ENCODE measurements around the gene MACROD1.

Gene MACROD1

DNA sequence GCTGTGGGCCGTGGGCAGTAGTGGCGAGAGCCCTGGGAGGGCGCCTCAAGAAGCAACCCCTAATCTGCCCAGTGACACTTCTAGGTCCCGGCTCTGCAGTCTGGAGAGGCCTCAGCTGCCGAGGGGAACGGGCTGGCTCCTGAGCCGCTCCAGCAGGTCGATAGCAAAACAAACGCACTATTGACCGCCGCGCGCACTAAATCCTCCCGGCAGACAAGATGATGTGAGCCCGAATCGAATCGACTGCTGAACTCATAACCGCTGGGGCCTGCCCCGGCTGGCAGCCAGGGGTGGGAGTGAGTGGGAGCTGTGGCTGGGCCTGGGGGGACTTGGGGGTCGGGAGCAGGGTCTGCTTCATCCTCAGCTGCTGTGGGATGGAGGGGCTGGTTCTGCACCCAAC, 94.1 kb downstream of the MACROD1 start:
- no peak for DNase-seq

DNA sequence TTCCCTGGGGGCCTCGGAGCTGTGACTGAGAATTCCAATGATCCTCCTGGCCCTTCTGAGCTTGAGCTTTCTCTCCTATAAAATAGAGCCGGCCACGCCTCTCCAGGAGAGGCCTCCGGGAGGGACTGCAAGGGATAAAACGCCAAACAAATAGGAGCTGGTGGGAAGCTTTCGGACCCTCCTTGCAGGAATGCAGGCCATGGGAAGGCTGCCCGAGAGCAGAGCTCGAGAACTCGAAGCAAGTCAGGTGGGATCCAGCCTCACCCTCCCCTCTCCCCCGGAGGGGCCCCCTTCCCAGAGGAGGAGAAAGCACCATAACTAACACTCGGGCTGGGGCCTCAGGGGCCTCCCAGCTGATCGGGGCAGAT, 95.6 kb downstream of the MACROD1 start:
- DNase-seq, result no peak

DNA sequence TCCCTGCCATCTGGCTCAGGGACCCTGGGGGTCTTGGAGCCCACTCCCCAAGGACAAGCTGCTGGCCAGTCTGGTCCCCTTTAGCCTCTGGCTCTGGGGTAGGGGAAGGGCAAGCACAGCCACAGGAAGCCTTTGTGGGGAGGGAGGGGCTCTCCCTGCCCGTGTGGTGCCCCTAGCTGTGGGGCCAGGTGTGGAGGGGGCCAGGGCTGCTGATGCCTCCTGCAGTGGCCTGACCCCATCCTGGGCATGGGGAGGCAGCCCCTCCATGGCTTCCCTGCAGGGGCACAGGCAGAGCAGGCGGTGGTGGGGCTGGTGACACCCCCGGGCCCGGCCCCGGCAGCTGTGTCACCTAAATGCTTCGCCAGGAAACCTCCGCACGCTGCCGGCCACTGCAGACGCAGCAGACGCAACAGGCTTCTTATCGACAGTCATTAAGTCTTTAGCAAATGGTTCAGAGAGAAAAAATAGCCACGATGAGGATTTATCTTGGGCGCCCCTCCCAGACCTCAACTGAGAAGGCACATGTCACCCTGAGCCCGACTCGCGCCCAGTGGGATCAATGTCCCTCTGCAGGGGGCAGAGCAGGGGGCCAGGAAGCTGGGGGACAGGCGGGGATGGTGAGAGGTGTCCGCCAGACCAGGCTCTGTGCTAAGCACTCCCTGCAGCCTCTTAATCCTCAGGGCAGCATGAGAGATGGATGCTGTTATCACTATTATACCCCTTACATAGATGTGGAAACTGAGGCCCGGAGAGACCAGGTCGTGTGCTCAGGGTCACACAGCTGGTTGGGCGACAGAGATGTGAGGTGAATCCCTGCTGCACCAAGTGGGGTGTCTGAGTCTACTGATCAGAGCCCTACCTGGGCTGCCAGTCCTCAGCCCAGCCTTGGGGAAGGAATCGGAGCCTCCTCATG, 96.3 kb downstream of the MACROD1 start:
- DNase-seq, result no peak

DNA sequence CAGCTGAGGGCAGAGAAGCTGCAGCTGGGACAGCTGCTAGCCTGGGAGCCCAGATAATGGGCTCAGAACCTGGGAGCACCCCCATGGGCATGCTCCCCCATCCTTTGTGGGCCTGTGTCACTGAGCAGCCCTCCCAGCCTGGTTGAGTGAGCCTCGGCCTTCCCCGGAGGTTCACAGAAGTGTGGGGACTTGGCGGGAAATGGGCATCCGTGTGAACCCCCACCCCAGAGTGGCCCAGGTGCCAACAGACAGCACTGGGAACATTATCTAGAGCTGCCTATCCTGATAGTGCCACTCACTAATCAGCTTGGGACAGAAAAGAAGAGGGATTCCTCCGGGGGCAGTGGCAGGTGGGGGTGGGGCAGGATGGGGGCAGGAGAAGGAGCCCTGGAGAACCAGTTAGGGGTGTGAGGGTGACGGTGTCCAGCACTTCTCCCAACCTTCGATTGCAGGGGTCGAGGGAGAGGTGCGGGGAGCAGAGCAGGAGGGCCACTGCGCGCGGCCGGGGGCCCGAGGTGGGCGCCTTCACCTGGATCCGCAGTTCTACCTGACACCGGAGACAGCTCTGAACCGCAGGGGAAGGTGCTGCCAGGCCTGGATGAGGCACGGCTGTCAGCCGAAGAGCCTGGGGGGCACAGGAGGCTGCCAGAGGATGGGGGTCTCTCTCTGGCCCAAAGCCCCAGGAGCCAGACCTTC, 97.1 kb downstream of the MACROD1 start:
- no peak for DNase-seq

DNA sequence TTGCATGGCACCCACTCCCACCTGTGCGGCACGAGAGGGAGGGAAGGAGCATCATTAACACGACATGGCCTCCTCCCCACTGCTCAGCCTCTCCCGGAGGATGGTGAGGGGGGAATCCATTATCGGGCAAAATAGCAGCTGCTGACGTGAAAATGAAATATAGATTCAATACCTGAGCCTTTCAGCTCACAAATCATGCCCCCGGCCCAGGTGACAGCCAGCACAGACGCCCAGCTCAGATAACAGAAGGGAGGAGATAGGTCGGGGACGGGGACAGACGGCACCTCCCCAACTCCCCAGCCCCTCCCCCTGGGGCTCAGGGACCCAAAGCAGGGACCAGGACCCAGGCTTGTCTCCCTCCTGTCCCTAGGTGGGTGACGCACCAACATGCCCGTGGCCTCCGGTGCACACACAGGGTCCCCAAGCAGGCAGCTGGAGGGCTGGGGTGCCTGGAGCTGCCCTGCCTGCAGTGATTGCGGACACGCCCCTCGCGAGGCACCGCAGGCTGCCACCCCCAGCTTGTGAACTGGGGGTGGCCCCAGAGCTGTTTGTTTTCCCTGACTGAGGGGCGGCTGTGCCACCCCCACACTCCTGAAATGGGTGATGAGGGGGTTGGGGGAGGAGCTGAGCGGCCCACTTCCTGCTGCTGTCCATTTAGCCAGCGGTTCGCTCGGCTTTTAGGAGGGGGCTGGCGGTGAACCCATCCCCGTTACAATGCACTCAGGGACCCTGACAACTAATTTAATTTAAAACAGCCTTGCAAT, 98.5 kb downstream of the MACROD1 start:
- no peak for DNase-seq

DNA sequence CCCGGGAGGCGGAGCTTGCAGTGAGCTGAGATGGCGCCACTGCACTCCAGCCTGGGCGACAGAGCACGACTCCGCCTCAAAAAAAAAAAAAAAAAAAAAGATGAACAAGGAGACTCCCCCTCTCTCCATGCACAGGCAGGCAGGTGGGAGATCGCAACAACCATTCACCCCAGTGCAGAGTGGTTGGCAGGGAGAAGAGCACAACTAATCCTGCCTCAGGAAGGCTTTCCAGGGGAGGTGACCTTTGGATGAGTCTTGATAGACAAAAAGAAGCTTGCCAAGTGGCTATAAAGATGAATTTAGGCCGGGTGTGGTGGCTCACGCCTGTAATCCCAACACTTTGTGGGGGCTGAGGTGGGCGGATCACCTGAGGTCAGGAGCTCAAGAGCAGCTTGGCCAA, 100.2 kb downstream of the MACROD1 start:
- DNase-seq, result no peak

DNA sequence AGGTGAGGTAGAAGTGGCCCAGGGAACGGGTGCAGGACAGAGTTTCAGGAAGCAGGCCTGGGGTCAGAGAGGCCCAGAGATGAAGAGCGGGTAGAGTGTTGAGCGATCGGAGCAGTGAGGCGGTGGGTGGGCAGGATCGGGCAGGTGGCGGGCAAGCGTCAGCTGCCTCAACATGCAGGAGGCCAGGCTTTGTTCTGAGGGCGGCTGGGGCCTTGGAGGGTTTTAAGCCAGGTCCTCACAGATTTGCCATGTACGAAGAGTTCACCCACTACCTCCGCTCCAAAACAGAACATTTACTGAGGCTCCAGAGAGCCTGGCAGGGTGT, 100.8 kb downstream of the MACROD1 start:
- no peak for DNase-seq

DNA sequence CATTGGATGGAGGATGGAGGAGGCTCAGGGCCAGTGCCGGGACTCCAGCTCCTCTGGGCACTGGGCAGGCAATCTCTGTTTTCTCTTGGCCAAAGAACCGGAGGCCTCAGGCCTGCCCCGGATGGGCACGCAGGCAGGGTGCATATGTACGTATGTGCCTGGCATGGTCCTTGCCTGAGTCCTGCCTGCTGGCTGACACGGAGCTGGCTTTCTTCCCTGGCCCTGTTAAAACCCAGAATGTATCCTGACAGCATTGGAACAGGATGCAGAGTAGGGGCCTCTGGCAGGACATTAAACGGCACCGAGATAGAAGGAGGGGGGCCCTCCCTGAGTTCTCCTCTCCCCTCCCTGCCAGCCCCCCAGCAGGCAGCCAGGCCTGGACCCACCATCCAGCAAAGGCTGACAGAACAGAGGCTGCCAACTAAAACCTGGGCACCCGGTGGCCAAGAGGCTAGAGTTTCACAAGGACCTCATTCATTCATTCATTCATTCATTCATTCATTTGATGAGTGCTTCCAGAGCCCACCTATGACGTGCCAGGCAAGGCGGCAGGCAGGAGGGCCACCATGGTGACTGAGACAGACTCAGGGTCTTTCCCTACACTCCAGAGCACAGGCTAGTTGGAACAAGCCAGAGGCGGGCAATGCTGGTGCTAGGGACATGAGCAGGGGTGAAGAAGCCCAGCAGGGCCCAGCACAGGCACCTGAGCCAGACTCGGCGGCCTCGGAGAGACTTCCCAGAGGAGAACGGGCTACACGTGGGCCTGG, 101.4 kb downstream of the MACROD1 start:
- DNase-seq, result no peak

DNA sequence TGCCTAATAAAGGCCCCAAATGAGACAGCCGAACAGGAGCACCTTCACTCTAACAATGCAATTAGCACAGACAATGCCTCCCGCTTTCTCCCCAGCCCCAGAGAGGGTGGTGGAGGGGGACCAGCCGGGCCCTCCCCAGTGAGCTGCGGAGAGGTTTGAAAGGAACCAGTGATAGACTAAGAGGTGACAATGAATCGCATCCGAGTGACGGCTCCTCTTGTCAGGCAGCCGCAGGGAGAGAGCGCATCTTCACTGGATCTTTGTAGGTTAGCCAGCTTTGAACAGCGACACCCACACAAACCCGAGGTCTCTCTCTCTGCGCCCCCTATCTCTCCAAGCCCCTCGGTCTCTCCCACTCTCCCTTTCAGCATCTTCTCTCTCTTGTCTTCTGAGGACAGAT, 102.1 kb downstream of the MACROD1 start:
- DNase-seq, result no peak

DNA sequence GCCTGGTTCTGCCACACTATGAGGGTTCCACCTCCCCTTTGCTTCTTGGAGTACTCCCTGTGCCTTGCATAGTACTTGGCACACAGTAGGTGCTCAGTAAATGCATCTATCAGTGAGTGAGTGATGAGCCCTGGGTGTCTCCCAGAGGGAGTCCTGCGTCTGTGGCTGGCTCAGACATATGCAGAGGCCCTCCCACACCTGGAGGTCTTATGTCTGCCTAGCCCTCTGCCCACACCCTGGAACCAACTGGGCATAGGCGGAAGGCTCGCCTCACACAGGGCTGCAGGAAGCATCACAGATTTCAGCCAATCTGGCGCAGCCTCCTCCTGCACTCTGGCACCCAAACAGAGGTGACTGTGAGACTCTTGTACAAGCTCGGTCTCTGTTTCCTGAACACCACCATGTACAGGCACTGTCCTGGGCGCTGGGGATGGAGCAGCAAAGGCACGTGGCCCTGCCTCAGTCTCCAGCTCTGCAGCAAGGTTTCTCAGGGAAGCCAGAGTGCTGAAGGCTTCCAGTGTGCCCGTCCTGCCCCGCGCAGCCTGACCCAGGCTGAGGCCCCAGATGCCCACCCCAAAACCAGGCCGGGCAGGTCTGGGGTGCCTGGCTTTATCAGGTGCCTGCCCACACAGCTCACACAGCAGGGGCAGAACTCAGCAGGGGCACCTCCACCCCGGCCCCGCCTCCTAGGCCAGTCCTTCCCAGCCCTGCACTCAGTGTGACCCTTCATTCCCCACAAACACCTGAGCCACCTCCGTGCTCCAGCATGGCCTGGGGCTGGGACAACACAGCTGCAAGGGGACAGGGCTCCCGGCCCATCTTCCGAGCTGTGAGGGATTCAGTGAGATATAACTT, 103.5 kb downstream of the MACROD1 start:
- DNase-seq, result no peak

DNA sequence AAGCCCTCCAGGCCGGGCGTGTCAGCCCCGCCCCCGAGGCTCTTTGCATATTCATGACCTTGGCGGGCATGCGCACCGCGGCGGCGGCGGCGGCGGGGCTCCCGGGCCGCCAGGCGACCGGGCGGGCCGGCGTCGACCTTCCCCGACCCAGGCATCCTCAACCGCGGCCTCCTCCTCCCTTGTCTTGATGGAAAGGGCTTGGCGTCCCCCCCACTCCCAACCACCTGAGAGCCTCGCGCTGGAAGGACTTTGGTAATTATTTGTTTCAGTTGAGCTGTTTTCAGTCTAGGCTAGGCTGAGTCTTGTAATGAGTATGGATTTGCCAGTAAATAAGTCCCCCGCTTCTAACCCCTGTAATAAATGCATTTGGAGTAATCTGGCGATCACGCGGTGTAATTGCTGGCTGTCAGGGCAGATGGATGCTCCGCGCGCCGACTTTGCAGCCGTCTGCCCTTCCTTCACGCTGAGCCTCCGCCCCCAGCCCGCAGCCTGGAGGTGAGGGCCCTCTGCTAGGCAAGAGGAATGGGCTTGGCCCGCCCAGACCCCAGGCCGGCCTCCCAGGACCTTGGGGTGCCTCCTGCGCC, 105.0 kb downstream of the MACROD1 start:
- DNase-seq, result peak; percentile 44

DNA sequence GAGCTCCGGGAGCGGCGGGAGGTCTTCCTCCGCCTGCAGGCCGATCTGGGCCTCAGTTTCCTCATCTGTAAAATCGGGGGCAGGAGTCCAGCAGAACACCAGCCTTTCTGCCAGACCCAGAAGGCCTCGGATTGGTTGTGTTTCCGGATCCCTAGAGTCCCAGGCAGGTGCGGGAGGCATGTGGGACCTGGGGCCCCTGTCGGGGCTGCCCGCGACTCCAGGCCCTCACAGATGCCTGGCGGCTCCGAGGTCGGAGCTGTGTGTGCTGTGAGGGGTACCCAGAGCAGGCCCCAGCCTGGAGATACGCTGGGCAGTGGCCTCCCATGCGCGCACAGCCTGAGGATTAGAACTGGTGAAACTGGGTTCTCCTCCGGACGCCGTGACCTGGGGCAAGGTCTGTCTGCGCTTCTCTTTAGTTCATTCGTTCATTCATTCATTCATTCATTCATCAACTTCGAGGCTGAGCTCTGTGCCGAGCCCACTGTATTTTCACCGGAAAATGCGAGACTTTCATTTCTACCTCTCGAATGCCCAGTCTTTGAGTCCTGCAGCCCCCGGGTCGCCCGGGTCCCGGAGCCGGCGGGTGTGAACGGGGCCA, 105.6 kb downstream of the MACROD1 start:
- no peak for DNase-seq

DNA sequence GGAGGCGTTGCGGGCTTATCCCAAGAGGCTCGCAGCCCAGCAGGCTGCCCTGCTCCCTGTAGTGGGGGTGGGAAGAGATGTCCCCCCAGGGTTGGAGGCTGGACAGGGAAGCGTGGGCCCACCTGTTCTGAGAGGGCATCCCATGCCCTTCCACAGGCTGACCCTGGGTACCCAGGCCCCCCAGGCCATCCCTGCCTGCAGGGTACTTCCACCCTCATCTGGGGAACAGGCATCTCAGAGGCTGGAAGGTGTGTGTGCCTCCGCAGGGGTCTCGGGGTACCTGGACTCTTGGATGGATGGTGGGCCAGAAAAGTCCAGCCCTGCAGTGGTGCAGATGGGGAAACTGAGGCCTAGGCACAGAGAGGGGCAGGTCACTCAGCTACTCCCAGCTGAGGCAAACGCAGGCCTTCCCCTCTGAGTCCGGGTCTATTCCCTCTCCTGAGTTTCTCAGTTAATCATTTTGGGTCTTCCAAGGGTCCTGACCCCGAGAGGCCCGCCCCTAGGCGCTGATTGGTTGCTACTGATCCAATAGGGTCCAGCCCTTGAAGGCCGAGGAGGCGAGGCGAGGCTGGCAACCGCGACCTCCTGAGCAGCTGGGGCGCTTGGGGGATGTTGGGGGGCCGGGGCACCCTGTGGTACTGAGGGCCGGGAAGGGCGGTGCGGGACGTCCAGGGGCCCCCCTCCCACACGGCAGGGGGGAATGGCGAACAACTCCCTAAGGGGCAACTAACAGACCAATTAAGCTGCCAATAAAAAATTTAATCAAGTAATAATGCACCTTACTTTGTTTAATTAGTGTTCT, 106.4 kb downstream of the MACROD1 start:
- DNase-seq, result no peak

DNA sequence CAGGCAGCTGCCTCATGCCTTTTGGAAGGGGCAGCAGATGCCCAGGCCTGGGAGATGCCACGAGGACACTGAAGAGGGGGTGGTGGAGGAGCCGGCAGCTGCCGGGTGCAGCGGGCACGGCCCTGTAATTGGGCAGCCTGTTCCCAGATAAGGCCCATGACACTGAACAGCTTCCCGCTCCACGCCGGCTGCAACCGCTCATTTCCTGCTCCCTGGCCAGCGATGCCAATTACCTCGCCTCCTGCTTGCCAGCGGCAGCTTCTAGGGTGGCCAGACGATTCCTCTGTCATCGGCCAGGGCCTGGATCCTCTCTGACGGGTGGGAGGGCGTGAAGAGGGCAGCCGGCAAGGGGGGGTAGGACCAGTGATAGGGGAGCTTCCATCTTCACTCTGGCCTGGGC, 107.4 kb downstream of the MACROD1 start:
- DNase-seq, result no peak

DNA sequence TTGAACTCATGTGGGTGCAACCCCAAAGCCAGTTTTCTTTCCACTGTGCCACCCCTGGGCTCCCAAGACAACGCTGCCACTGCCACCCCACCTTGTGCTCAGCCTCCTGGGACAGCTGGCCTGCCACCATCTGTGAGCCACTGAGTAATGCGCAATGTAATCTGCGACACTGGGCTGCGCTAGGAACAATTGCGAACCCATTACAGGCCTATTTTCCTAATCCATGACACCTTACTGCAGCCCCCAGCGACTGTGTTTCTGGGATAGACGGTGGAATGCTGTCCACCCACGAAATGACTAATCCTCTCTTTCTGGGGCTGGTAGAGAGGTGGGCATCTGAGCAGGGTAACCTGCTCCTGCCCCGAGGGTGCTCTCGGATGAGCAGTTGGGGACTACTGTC, 108.0 kb downstream of the MACROD1 start:
- DNase-seq, result no peak

DNA sequence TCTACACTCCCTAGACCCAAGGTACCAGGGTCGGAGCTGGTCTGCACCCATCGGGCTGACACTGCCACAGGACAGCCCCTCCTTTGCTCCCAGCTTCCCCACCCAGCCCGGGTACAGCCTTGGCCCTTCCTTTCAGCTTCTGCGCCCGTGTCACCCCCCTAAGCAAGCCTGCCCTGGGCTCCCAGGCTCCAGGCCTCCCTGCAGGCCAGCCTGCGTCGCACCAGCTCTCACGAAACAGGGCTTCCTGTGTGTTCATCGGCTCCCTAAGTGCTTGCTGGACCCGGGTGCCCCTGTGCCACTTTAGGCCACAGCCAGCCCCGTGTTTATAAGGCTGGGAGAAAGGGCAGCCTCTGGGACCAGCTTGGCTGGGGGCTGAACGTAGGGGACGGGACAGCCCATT, 109.1 kb downstream of the MACROD1 start:
- no peak for DNase-seq

DNA sequence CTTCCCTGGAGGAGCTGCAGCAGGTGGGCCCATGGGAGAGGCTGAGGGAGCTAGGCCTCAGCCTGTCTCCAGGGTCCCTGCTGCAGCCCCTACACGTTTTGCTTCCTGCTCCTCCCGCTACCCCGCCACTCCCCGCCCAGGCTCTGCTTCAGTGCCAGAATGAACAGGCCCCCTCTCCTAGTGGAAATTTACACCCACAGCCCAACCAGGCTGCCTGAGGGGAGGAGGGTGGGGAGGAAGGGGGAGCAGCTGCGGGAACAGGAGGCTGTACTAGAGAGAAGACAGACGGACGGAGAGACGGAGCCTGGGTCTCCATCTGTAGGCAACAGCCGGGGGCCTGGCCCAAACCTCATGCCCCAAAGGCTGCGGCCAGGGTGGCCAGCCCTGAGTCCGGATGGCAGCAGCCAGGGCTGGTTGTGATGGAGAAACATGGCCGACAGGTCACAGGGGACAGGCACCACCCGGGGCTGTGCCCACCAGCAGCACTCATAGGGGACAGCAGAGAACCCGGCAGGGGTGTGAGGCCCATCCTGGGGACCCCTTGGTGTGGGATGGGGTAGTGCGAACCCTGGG, 109.6 kb downstream of the MACROD1 start:
- no peak for DNase-seq

DNA sequence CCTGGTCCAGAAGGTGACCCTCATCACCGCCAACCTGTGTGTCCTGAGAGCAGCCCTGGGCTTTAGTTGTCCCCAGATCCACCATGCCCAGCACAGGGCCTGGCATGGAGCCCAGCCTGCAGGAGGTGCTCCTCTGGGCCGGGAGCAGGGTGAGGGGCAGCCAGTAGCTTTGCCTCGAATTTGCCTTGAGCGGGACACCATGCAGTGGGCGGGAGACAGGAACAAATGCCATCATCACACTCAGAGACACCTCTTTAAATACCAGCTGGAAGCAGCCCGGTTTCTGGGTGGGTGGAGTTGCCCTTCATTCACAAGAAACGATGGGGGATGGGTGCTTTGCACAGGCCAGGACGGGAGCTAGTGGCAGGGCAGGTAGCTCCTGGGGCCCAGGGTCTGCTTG, 110.8 kb downstream of the MACROD1 start:
- no peak for DNase-seq

DNA sequence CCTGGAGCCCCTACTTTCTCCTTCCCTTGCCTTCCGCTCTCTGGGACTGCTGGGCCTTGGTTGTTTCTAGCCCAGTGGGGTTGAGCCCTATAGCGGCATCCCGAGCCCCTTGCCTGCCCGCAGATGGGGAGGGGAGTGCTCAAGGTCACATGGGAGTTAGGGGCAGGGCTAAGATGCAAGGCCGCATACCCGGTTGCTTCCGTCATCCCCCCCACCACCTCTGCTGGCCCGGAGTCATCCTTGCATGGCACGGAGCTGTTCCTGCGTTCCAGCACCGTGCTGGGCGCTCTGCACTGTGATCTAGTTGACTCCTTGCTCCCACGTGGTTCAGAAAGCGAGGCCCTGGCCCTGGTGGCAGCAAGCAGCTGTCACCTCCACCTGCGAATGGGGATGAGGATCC, 112.2 kb downstream of the MACROD1 start:
- no peak for DNase-seq
